ENCODE data around the gene TSHZ1.

Gene TSHZ1

GRCh38 chr18:75216212-75216910, 5.8 kb downstream of the TSHZ1 start:
- Histone ChIP-seq H3K36me3 (ENCODE audit: insufficient read depth, low read length) (no peaks in the 10 kb centered on the region), H3K9me3 (ENCODE audit: insufficient read depth, low read depth, low read length) (no peaks in the 10 kb centered on the region), H4K20me1 (ENCODE audit: insufficient read depth, low read length, poor library complexity, severe bottlenecking) (peaks cover 37% of the 10 kb centered on the region), H3K9me2 (replicated peaks; ENCODE audit: low read depth, low read length) (no peaks in the 10 kb centered on the region), H3K79me2 (ENCODE audit: insufficient read depth, low read length) (peaks cover 97% of the 10 kb centered on the region), H3K4me3 (ENCODE audit: low read length, poor library complexity, severe bottlenecking) (peak overlapping the region; percentile 73), H3K4me1 (ENCODE audit: insufficient read depth, low read length, poor library complexity, severe bottlenecking) (peaks cover 67% of the 10 kb centered on the region), H3F3A (ENCODE audit: low read depth) (no peaks in the 10 kb centered on the region), H3K9ac (ENCODE audit: low read depth, low read length, poor library complexity, severe bottlenecking) (peak overlapping the region; percentile 36), H3K27me3 (ENCODE audit: insufficient read depth, low read length, poor library complexity, severe bottlenecking) (no peaks in the 10 kb centered on the region), H3K4me2 (ENCODE audit: low read depth, low read length, poor library complexity, severe bottlenecking) (peak overlapping the region; percentile 86), H2AFZ (ENCODE audit: low read length) (no peak overlapping the region)
- no peak for TF ChIP-seq EZH2phosphoT487 (IDR thresholded peaks at IDR 0.05; ENCODE audit: borderline replicate concordance)
- TF ChIP-seq CTCF (conservative IDR thresholded peaks at IDR 0.05; ENCODE audit: low read length) = no peak

- Histone ChIP-seq H2AFZ (ENCODE audit: low read length) (no peak overlapping the region), H3F3A (ENCODE audit: low read depth) (no peaks in the 10 kb centered on the region), H3K36me3 (ENCODE audit: insufficient read depth, low read length) (no peaks in the 10 kb centered on the region), H3K9me3 (ENCODE audit: insufficient read depth, low read depth, low read length) (no peaks in the 10 kb centered on the region), H3K4me2 (ENCODE audit: low read depth, low read length, poor library complexity, severe bottlenecking) (peak overlapping the region; percentile 86), H3K9ac (ENCODE audit: low read depth, low read length, poor library complexity, severe bottlenecking) (peak overlapping the region; percentile 36), H3K27me3 (ENCODE audit: insufficient read depth, low read length, poor library complexity, severe bottlenecking) (no peaks in the 10 kb centered on the region), H4K20me1 (ENCODE audit: insufficient read depth, low read length, poor library complexity, severe bottlenecking) (peaks cover 35% of the 10 kb centered on the region), H3K9me2 (replicated peaks; ENCODE audit: low read depth, low read length) (no peaks in the 10 kb centered on the region), H3K4me1 (ENCODE audit: insufficient read depth, low read length, poor library complexity, severe bottlenecking) (peaks cover 69% of the 10 kb centered on the region), H3K4me3 (ENCODE audit: low read length, poor library complexity, severe bottlenecking) (peak overlapping the region; percentile 73), H3K79me2 (ENCODE audit: insufficient read depth, low read length) (peaks cover 98% of the 10 kb centered on the region)
- no peak for TF ChIP-seq EZH2phosphoT487 (IDR thresholded peaks at IDR 0.05; ENCODE audit: borderline replicate concordance)
These were observed 6.5 kb downstream of the TSHZ1 start for GRCh38 chr18:75216911-75217689.

- Histone ChIP-seq H3K9me3 (ENCODE audit: insufficient read depth, low read depth, low read length) (no peaks in the 10 kb centered on the region), H3K9ac (ENCODE audit: low read depth, low read length, poor library complexity, severe bottlenecking) (no peak overlapping the region), H3K36me3 (ENCODE audit: insufficient read depth, low read length) (no peaks in the 10 kb centered on the region), H3K4me1 (ENCODE audit: insufficient read depth, low read length, poor library complexity, severe bottlenecking) (peaks cover 60% of the 10 kb centered on the region), H4K20me1 (ENCODE audit: insufficient read depth, low read length, poor library complexity, severe bottlenecking) (peaks cover 23% of the 10 kb centered on the region), H3F3A (ENCODE audit: low read depth) (no peaks in the 10 kb centered on the region), H2AFZ (ENCODE audit: low read length) (no peak overlapping the region), H3K4me3 (ENCODE audit: low read length, poor library complexity, severe bottlenecking) (no peak overlapping the region), H3K9me2 (replicated peaks; ENCODE audit: low read depth, low read length) (no peaks in the 10 kb centered on the region), H3K79me2 (ENCODE audit: insufficient read depth, low read length) (peaks cover 98% of the 10 kb centered on the region), H3K4me2 (ENCODE audit: low read depth, low read length, poor library complexity, severe bottlenecking) (peak overlapping the region; percentile 86), H3K27me3 (ENCODE audit: insufficient read depth, low read length, poor library complexity, severe bottlenecking) (no peaks in the 10 kb centered on the region)
- TF ChIP-seq CTCF (conservative IDR thresholded peaks at IDR 0.05; ENCODE audit: low read length) = no peak
- TF ChIP-seq EZH2phosphoT487 (IDR thresholded peaks at IDR 0.05; ENCODE audit: borderline replicate concordance) = no peak
These were observed 7.7 kb downstream of the TSHZ1 start for GRCh38 chr18:75218065-75218923.
